ENCODE results near the gene MOV10L1. TPM values are rescaled to one million over a fixed set of nuclear protein-coding genes. Genes with fewer than 3 reads are reported as not detected.

Gene MOV10L1
- total RNA-seq, 1 donor from 2014 or later, result not detected

GRCh38 chr22:50211147-50211546 lies 121.3 kb downstream of the MOV10L1 start:
- Histone ChIP-seq H3K27me3 (no peaks in the 10 kb centered on the region), H3K27ac (no peak overlapping the region), H3K9me3 (no peaks in the 10 kb centered on the region), H3K4me3 (no peak overlapping the region), H3K4me1 (no peaks in the 10 kb centered on the region), H3K36me3 (peaks cover 49 to 81% of the 10 kb centered on the region in 2 donors)
- intact Hi-C loops (cut with DNase I), result no loop called here
- TF ChIP-seq CTCF (IDR thresholded peaks at IDR 0.05), result no peak
- no peak for DNase-seq (ENCODE audit: low spot score in 2 of 2)

Other genes starting within 250 kb of the MOV10L1 start
- 10.1 TPM for gene ZBED4, start 236.2 kb upstream of the MOV10L1 start, total RNA-seq
- 6.9 TPM for gene ALG12, start 171.6 kb upstream of the MOV10L1 start, total RNA-seq
- gene CRELD2, start 171.4 kb upstream of the MOV10L1 start, total RNA-seq, result 61.8 TPM
- 269 TPM for gene PIM3, start 129.2 kb upstream of the MOV10L1 start, total RNA-seq
- not detected for gene IL17REL, start 77.2 kb upstream of the MOV10L1 start, total RNA-seq
- not detected for gene TTLL8, start 31.7 kb upstream of the MOV10L1 start, total RNA-seq
- 0.32 TPM for gene MLC1, start 4.6 kb upstream of the MOV10L1 start, total RNA-seq
- gene PANX2, start 80.7 kb downstream of the MOV10L1 start, total RNA-seq, result 0.32 TPM
- gene TRABD, start 95.9 kb downstream of the MOV10L1 start, total RNA-seq, result 91.4 TPM
- 41.7 TPM for gene SELENOO, start 111.0 kb downstream of the MOV10L1 start, total RNA-seq
- 58.1 TPM for gene TUBGCP6, start 155.0 kb downstream of the MOV10L1 start, total RNA-seq
- 73.2 TPM for gene HDAC10, start 161.3 kb downstream of the MOV10L1 start, total RNA-seq
- 29.4 TPM for gene MAPK12, start 171.7 kb downstream of the MOV10L1 start, total RNA-seq
- gene MAPK11, start 180.4 kb downstream of the MOV10L1 start, total RNA-seq, result 117 TPM
- gene PLXNB2, start 217.6 kb downstream of the MOV10L1 start, total RNA-seq, result 287 TPM
- 1.4 TPM for gene DENND6B, start 237.0 kb downstream of the MOV10L1 start, total RNA-seq

Measured in ascending aorta (tissue), 2 donors.